Left ventricle myocardium inferior (tissue), 1 donor: ENCODE measurements around the gene UGGT1. TPM values are rescaled to one million over a fixed set of nuclear protein-coding genes. Genes with fewer than 3 reads are reported as not detected.
A peak's percentile ranks its signal among the peaks of the same experiment; 100 is the strongest.

ENCODE experiments used
- DNase-seq: peaks from one replicate; pipeline ENCODE4 v3.0.0-alpha.2; 2020
- H3K27ac ChIP-seq: fragments of 200-600 bp; replicated peaks from 2 replicates; pipeline ENCODE4 v1.8.0; 2021
- H3K27me3 ChIP-seq: fragments of 200-600 bp; 2 replicates; pipeline ENCODE4 v1.8.0; 2021; ENCODE audit warnings: low read depth
- H3K36me3 ChIP-seq: fragments of 200-600 bp; 2 replicates; pipeline ENCODE4 v1.8.0; 2021
- H3K4me1 ChIP-seq: fragments of 200-600 bp; 2 replicates; pipeline ENCODE4 v1.8.0; 2021
- H3K4me3 ChIP-seq: fragments of 200-600 bp; 2 replicates; pipeline ENCODE4 v1.8.0; 2021; ENCODE audit warnings: mild to moderate bottlenecking, moderate library complexity
- H3K9me3 ChIP-seq: fragments of 200-600 bp; replicated peaks from 2 replicates; pipeline ENCODE4 v1.8.0; 2021
- intact Hi-C: fragments of 100-400 bp; cut with micrococcal nuclease; formaldehyde crosslinking; loops from one replicate; pipeline ENCODE4 v1.11.0; 2022
- long read RNA-seq: library from polyadenylated mRNA; unstranded; transcript quantifications from one replicate; pipeline ENCODE4 v2.0.0, GENCODE V29; 2021
- total RNA-seq: library from RNA; stranded (reverse); fragmentation: NEBNext Ultra II Directional; extraction: Animal tissue kit (Norgen Biotek cat#: 25700); gene quantifications from one replicate; pipeline ENCODE4 v1.2.1, GENCODE V29; 2021
- TF ChIP-seq, protein P1 (sequence below): fragments of 200-600 bp; IDR thresholded peaks from 2 replicates; pipeline ENCODE4 v1.8.0; 2021; ENCODE audit warnings: antibody characterized with exemption, mild to moderate bottlenecking, borderline replicate concordance
- donor health status: DM: no; HTN: yes; CAD: no; lungs with severe emphysema.

Gene UGGT1, protein sequence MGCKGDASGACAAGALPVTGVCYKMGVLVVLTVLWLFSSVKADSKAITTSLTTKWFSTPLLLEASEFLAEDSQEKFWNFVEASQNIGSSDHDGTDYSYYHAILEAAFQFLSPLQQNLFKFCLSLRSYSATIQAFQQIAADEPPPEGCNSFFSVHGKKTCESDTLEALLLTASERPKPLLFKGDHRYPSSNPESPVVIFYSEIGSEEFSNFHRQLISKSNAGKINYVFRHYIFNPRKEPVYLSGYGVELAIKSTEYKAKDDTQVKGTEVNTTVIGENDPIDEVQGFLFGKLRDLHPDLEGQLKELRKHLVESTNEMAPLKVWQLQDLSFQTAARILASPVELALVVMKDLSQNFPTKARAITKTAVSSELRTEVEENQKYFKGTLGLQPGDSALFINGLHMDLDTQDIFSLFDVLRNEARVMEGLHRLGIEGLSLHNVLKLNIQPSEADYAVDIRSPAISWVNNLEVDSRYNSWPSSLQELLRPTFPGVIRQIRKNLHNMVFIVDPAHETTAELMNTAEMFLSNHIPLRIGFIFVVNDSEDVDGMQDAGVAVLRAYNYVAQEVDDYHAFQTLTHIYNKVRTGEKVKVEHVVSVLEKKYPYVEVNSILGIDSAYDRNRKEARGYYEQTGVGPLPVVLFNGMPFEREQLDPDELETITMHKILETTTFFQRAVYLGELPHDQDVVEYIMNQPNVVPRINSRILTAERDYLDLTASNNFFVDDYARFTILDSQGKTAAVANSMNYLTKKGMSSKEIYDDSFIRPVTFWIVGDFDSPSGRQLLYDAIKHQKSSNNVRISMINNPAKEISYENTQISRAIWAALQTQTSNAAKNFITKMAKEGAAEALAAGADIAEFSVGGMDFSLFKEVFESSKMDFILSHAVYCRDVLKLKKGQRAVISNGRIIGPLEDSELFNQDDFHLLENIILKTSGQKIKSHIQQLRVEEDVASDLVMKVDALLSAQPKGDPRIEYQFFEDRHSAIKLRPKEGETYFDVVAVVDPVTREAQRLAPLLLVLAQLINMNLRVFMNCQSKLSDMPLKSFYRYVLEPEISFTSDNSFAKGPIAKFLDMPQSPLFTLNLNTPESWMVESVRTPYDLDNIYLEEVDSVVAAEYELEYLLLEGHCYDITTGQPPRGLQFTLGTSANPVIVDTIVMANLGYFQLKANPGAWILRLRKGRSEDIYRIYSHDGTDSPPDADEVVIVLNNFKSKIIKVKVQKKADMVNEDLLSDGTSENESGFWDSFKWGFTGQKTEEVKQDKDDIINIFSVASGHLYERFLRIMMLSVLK (N-terminal part only)
- total RNA-seq: 30.3 TPM
- long read RNA-seq, full-length matches to known transcripts: 1 of 7 reads
- long read RNA-seq, partial matches to known transcripts: 1 of 7 reads
- long read RNA-seq, other reads (novel, unspliced or antisense): 5 of 7 reads

DNA sequence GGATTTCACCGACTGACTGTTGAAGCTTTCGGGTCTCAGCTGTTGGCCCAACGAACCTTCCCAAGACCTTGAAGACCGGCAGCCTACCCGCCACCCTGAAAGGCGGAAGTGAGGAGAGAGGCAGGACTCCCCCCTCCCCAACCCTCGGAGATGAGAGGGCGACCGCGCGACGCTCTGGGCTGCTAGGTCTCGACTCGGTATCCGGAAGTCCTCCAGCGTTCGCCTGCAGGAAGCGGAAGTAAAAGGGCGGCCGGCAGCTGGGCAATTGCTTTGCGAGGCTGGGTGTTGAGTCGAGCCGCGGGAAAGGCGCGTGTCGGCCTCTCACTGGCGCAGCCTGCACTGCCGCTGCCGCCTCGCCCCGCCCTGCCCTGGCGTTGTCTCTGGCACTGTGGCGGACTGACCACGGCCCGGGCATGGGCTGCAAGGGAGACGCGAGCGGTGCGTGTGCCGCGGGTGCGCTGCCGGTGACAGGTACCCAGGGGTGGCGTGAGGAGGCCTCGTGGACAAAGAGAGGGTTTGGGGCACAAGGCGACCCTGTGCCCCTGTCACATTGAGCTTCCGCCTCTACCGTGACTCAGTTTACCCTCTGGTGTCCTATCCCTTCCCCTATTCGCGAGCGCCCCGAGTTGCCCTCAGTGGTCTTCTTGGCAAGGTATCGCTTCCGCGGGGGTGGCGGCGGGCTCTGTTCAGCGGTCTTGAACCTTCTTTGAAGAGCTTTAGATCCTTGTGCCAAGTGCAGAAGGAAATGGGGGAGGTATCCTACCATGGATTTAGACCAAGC, at the start of gene UGGT1:
TSS of gene UGGT1 (plus strand) at position 256 of the 781 bp plus-strand sequence. CDS start at position 414, 158 bp downstream.
- Histone ChIP-seq H3K27ac (peak within 1 kb of the TSS; percentile 88), H3K27me3 (no peaks in the 10 kb centered on the region), H3K9me3 (no peaks in the 10 kb centered on the region), H3K4me3 (peak within 1 kb of the TSS; percentile 95), H3K4me1 (peaks cover 32% of the 10 kb centered on the region), H3K36me3 (peaks cover 4% of the 10 kb centered on the region)
- intact Hi-C loops: loop anchor here (10.0 kb wide), 1 partner anchor 206 kb away; the partner anchor contains the start of gene AMMECR1L
- peak; percentile 93 for DNase-seq
- TF ChIP-seq, protein P1, sequence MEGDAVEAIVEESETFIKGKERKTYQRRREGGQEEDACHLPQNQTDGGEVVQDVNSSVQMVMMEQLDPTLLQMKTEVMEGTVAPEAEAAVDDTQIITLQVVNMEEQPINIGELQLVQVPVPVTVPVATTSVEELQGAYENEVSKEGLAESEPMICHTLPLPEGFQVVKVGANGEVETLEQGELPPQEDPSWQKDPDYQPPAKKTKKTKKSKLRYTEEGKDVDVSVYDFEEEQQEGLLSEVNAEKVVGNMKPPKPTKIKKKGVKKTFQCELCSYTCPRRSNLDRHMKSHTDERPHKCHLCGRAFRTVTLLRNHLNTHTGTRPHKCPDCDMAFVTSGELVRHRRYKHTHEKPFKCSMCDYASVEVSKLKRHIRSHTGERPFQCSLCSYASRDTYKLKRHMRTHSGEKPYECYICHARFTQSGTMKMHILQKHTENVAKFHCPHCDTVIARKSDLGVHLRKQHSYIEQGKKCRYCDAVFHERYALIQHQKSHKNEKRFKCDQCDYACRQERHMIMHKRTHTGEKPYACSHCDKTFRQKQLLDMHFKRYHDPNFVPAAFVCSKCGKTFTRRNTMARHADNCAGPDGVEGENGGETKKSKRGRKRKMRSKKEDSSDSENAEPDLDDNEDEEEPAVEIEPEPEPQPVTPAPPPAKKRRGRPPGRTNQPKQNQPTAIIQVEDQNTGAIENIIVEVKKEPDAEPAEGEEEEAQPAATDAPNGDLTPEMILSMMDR: no peak

DNA sequence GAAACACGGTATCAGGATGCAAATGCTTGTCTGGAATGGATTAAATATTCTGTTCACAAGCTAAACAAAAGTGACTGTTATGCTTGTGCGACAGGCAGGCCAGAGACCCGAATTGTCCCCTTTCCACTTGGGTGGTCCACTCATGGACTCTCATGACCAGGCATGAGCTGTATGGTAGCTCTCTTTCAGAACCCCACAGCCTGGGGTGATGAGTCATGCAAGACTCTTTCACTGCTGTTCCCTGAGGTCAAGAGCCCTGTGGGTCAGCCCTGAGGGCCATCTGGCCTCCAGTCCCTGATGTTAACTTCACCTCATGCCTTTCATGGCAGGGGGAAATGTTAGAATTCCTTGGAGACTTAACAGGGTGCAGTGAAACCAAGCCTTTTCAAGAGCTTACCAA, 49.4 kb upstream of the UGGT1 start:
- Histone ChIP-seq H3K27me3 (peaks cover 15% of the 10 kb centered on the region), H3K36me3 (no peaks in the 10 kb centered on the region), H3K4me3 (no peak overlapping the region), H3K4me1 (no peaks in the 10 kb centered on the region), H3K9me3 (peaks cover 54% of the 10 kb centered on the region), H3K27ac (no peak overlapping the region)
- TF ChIP-seq, protein P1: no peak
- intact Hi-C loops: no loop called here
- no peak for DNase-seq

DNA sequence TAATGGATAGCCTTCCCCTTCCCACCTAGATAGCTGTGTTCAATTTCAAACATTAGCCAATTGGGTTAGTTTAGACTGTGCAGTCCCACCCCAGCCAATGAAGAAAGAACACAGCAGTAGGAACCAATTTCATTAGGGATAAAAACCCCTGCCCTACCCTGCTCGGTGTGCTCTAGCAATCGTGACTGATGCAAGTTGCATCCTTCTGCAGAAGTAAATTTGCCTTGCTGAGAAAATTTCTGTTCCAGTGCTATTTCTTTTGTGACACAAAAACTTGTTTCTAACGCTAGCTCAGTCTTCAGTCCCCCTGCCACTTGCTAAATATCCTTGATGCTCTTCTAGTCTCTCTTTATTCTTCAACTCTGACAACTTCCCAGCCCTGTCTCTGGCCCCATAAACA, 48.0 kb upstream of the UGGT1 start:
- no peak overlapping the region for H3K4me3 ChIP-seq
- no peaks in the 10 kb centered on the region for H3K36me3 ChIP-seq
- H3K4me1 ChIP-seq: no peaks in the 10 kb centered on the region
- H3K27me3 ChIP-seq: peaks cover 15% of the 10 kb centered on the region
- peaks cover 44% of the 10 kb centered on the region for H3K9me3 ChIP-seq
- TF ChIP-seq, protein P1: no peak
- no peak overlapping the region for H3K27ac ChIP-seq
- intact Hi-C loops: no loop called here
- no peak for DNase-seq

DNA sequence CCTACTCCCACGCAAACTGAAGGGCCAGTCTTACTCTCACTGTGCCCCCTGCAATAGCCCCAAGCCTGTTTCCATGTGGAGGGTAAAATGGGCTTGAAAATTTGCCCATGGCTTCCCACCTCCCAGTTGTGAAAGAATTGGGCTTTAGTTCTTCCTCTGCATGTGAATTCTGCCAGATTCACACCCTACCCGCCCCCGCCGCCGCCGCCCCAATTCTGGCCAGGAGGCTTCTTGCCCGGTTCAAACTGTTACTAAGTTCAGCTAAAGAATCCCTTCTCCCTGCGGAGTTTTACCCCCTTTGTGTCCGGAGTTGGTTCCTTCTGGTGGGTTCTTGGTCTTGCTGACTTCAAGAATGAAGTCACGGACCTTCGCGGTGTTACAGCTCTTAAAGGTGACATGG, 37.7 kb upstream of the UGGT1 start:
- Histone ChIP-seq H3K27ac (no peak overlapping the region), H3K27me3 (peaks cover 20% of the 10 kb centered on the region), H3K4me3 (no peak overlapping the region), H3K9me3 (peaks cover 19% of the 10 kb centered on the region), H3K36me3 (no peaks in the 10 kb centered on the region), H3K4me1 (no peaks in the 10 kb centered on the region)
- intact Hi-C loops: no loop called here
- TF ChIP-seq, protein P1: no peak
- DNase-seq: no peak
